GM12878 (cell line): ENCODE data around the gene TOMM40L. TPM values are rescaled to one million over a fixed set of nuclear protein-coding genes. Genes with fewer than 3 reads are reported as not detected.

Source experiments
- FOS ChIP-seq: IDR thresholded peaks from 3 replicates; pipeline ENCODE4 v1.6.1; 2011; ENCODE audit warnings: borderline replicate concordance; ENCODE audit not compliant: insufficient read length; ENCODE audit errors: extremely low read depth
- KDM1A ChIP-seq: fragments of 200-600 bp; sonication (generic); IDR thresholded peaks from 2 replicates; pipeline ENCODE4 v1.6.1; 2016; ENCODE audit warnings: borderline replicate concordance
- MTA3 ChIP-seq: IDR thresholded peaks from 2 replicates; pipeline ENCODE4 v1.6.1; 2012; ENCODE audit warnings: low read length, inconsistent platforms, borderline replicate concordance
- MYC ChIP-seq: IDR thresholded peaks from 2 replicates; pipeline ENCODE4 v1.6.1; 2011; ENCODE audit warnings: mild to moderate bottlenecking, low read length, moderate library complexity, inconsistent platforms; ENCODE audit not compliant: insufficient read depth, insufficient replicate concordance, insufficient read length, severe bottlenecking
- RBBP5 ChIP-seq: fragments of 200-600 bp; sonication (generic); conservative IDR thresholded peaks from 2 replicates; pipeline ENCODE4 v1.6.1; 2016
- SKIL ChIP-seq: fragments of 450-650 bp; IDR thresholded peaks from 2 replicates; pipeline ENCODE4 v1.6.1; 2017; ENCODE audit warnings: mild to moderate bottlenecking, low read depth, inconsistent platforms; ENCODE audit not compliant: poor library complexity, severe bottlenecking
- USF1 ChIP-seq: IDR thresholded peaks from 2 replicates; pipeline ENCODE4 v1.6.1; 2011; ENCODE audit warnings: borderline replicate concordance, low read depth, mild to moderate bottlenecking, moderate library complexity, mixed read lengths, low read length; ENCODE audit not compliant: insufficient read depth; ENCODE audit errors: extremely low read length
- YY1 ChIP-seq: IDR thresholded peaks from 2 replicates; pipeline ENCODE4 v1.6.1; 2011; ENCODE audit warnings: low read depth, mild to moderate bottlenecking, low read length
- polyA plus RNA-seq, 11 experiments: library from polyadenylated mRNA; depleted of rRNA in 4 of 11; unstranded in 6 of 11; stranded (reverse) in 5 of 11; fragments of >200 nt; fragmentation: Nextera tagmentation in 4 of 11; fragmentation: Illumina TruSeq in 1 of 11; extraction: Ambion mirVana in 4 of 11; extraction: Trizol in 1 of 11; gene quantifications; 1 replicate in 1 of 11; 2 replicates in 10 of 11; pipeline versions ENCODE4 v1.2.1 to v1.2.3, GENCODE V29; 2011 to 2016; ENCODE audit warnings: inconsistent platforms in 2 of 11, missing spikeins in 2 of 11, low read depth in 1 of 11
- total RNA-seq, 4 experiments: library from RNA; depleted of rRNA in 3 of 4; stranded (reverse); fragments of >200 nt in 3 of 4; fragmentation: Illumina TruSeq in 1 of 4; extraction: Trizol in 1 of 4; gene quantifications; 2 replicates each; pipeline versions ENCODE4 v1.2.1 to v1.2.3, GENCODE V29; 2013 to 2021
- TF ChIP-seq, protein P1 (sequence below): fragments of 450-650 bp; IDR thresholded peaks from 2 replicates; pipeline ENCODE4 v1.6.1; 2016; ENCODE audit warnings: mild to moderate bottlenecking

The TOMM40L gene
- total and polyA plus RNA-seq, 10 of the 15 experiments (the other 5 are each of a cell fraction or from before 2014, with no cell fraction given): 5.9 to 21.6 (median 15.7) TPM

- TF ChIP-seq YY1: no peak
- no peak for TF ChIP-seq KDM1A
- no peak for TF ChIP-seq MTA3
- no peak for TF ChIP-seq USF1
- TF ChIP-seq SKIL: no peak
- no peak for TF ChIP-seq FOS
- TF ChIP-seq RBBP5: no peak
- TF ChIP-seq MYC: no peak
- TF ChIP-seq, protein P1, sequence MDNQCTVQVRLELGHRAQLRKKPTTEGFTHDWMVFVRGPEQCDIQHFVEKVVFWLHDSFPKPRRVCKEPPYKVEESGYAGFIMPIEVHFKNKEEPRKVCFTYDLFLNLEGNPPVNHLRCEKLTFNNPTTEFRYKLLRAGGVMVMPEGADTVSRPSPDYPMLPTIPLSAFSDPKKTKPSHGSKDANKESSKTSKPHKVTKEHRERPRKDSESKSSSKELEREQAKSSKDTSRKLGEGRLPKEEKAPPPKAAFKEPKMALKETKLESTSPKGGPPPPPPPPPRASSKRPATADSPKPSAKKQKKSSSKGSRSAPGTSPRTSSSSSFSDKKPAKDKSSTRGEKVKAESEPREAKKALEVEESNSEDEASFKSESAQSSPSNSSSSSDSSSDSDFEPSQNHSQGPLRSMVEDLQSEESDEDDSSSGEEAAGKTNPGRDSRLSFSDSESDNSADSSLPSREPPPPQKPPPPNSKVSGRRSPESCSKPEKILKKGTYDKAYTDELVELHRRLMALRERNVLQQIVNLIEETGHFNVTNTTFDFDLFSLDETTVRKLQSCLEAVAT: no peak
- TF ChIP-seq, all 136 proteins: peak for 0
Observed at GRCh38 chr1:161207173-161207572, 18.7 kb upstream of the TOMM40L start (continued).
